H9 (cell line): ENCODE measurements around the gene ZNF613. TPM values are rescaled to one million over a fixed set of nuclear protein-coding genes. Genes with fewer than 3 reads are reported as not detected.

ENCODE experiments used
- DNase-seq: peaks from one replicate; pipeline ENCODE4 v3.0.0-alpha.2; 2017
- H2AFZ ChIP-seq: one replicate; pipeline ENCODE4 v1.6.1; 2013; ENCODE audit warnings: mild to moderate bottlenecking, low read length, control low read depth, moderate library complexity
- H2AK5ac ChIP-seq: 2 replicates; pipeline ENCODE4 v1.6.1; 2013; ENCODE audit warnings: low read length, control low read depth, mixed read lengths; ENCODE audit not compliant: insufficient read length
- H2BK120ac ChIP-seq: one replicate; pipeline ENCODE4 v1.6.1; 2013; ENCODE audit warnings: low read depth, mild to moderate bottlenecking, low read length, control low read depth, inconsistent platforms; ENCODE audit not compliant: poor library complexity, severe bottlenecking
- H2BK12ac ChIP-seq: 2 replicates; pipeline ENCODE4 v1.6.1; 2013; ENCODE audit warnings: low read length, control low read depth, mixed read lengths, low read depth; ENCODE audit not compliant: insufficient read length
- H2BK15ac ChIP-seq: 2 replicates; pipeline ENCODE4 v1.6.1; 2013; ENCODE audit warnings: low read depth, low read length, control low read depth
- H2BK20ac ChIP-seq: one replicate; pipeline ENCODE4 v1.6.1; 2013; ENCODE audit warnings: low read depth, mild to moderate bottlenecking, low read length, control low read depth, inconsistent platforms; ENCODE audit not compliant: poor library complexity, severe bottlenecking
- H2BK5ac ChIP-seq: 2 replicates; pipeline ENCODE4 v1.6.1; 2013; ENCODE audit warnings: low read length, control low read depth, mixed read lengths; ENCODE audit not compliant: insufficient read length
- H3K14ac ChIP-seq: 2 replicates; pipeline ENCODE4 v1.6.1; 2013; ENCODE audit warnings: low read length, control low read depth; ENCODE audit not compliant: insufficient read depth
- H3K18ac ChIP-seq: 2 replicates; pipeline ENCODE4 v1.6.1; 2013; ENCODE audit warnings: low read depth, mild to moderate bottlenecking, mixed read lengths, low read length, control low read depth; ENCODE audit not compliant: insufficient read length
- H3K23ac ChIP-seq: 2 replicates; pipeline ENCODE4 v1.6.1; 2013; ENCODE audit warnings: low read length, control low read depth, mixed read lengths, low read depth; ENCODE audit not compliant: insufficient read length
- H3K23me2 ChIP-seq: 2 replicates; pipeline ENCODE4 v1.6.1; 2013; ENCODE audit warnings: low read depth, mild to moderate bottlenecking, mixed read lengths, low read length, control low read depth; ENCODE audit not compliant: insufficient read length, poor library complexity, severe bottlenecking
- H3K27ac ChIP-seq: 2 replicates; pipeline ENCODE4 v1.5.1; 2013; ENCODE audit warnings: low read length, control low read depth, mixed read lengths, low read depth; ENCODE audit not compliant: insufficient read length
- H3K27me3 ChIP-seq: 2 replicates; pipeline ENCODE4 v1.6.1; 2013; ENCODE audit warnings: low read length, control low read depth, inconsistent platforms; ENCODE audit not compliant: insufficient read depth
- H3K4ac ChIP-seq: 2 replicates; pipeline ENCODE4 v1.6.1; 2013; ENCODE audit warnings: low read depth, mild to moderate bottlenecking, control low read depth, inconsistent platforms, low read length, moderate library complexity
- H3K4me1 ChIP-seq: 2 replicates; pipeline ENCODE4 v1.6.1; 2013; ENCODE audit warnings: low read length, control low read depth, inconsistent platforms; ENCODE audit not compliant: insufficient read depth
- H3K4me2 ChIP-seq: 2 replicates; pipeline ENCODE4 v1.6.1; 2013; ENCODE audit warnings: low read length, control low read depth, mixed read lengths; ENCODE audit not compliant: insufficient read length, insufficient read depth
- H3K56ac ChIP-seq: 2 replicates; pipeline ENCODE4 v1.6.1; 2013; ENCODE audit warnings: low read depth, mild to moderate bottlenecking, mixed read lengths, low read length, control low read depth; ENCODE audit not compliant: insufficient read length
- H3K79me1 ChIP-seq: 2 replicates; pipeline ENCODE4 v1.6.1; 2013; ENCODE audit warnings: low read depth, mild to moderate bottlenecking, moderate library complexity, low read length, control low read depth, inconsistent platforms; ENCODE audit not compliant: insufficient read depth, poor library complexity, severe bottlenecking
- H3K79me2 ChIP-seq: 2 replicates; pipeline ENCODE4 v1.6.1; 2013; ENCODE audit warnings: low read length, control low read depth, inconsistent platforms; ENCODE audit not compliant: insufficient read depth
- H3K9ac ChIP-seq: 2 replicates; pipeline ENCODE4 v1.6.1; 2013; ENCODE audit warnings: low read length, control low read depth, mixed read lengths; ENCODE audit not compliant: insufficient read length; ENCODE audit errors: extremely low read depth
- H3K9me3 ChIP-seq: one replicate; pipeline ENCODE4 v1.6.1; 2013; ENCODE audit warnings: low read depth, low read length, inconsistent platforms; ENCODE audit not compliant: control insufficient read depth
- H3T11ph ChIP-seq: one replicate; pipeline ENCODE4 v1.6.1; 2013; ENCODE audit warnings: mild to moderate bottlenecking, low read length, control low read depth, inconsistent platforms
- H4K20me1 ChIP-seq: one replicate; pipeline ENCODE4 v1.6.1; 2013; ENCODE audit not compliant: control insufficient read depth, insufficient read length, insufficient read depth
- H4K5ac ChIP-seq: 2 replicates; pipeline ENCODE4 v1.6.1; 2013; ENCODE audit warnings: low read depth, mild to moderate bottlenecking, mixed read lengths, low read length, control low read depth; ENCODE audit not compliant: insufficient read length
- H4K8ac ChIP-seq: replicated peaks from 2 replicates; pipeline ENCODE4 v1.6.1; 2013; ENCODE audit warnings: low read length, control low read depth, mixed read lengths, low read depth; ENCODE audit not compliant: insufficient read length
- H4K91ac ChIP-seq: 2 replicates; pipeline ENCODE4 v1.6.1; 2013; ENCODE audit warnings: low read depth, mild to moderate bottlenecking, moderate library complexity, mixed read lengths, low read length, control low read depth; ENCODE audit not compliant: insufficient read length
- H3K27ac Mint-ChIP-seq, 3 experiments: 2 replicates in 2 of 3; 3 replicates in 1 of 3; pipeline ENCODE4 v1.8.0; 2020 to 2021; ENCODE audit warnings: mixed read lengths in 3 of 3, mild to moderate bottlenecking in 1 of 3, moderate library complexity in 1 of 3
- H3K27me3 Mint-ChIP-seq: 2 replicates; pipeline ENCODE4 v1.8.0; 2021; ENCODE audit warnings: low read depth, mild to moderate bottlenecking, moderate library complexity, mixed read lengths
- H3K36me3 Mint-ChIP-seq, 3 experiments: 2 replicates in 2 of 3; 3 replicates in 1 of 3; pipeline ENCODE4 v1.8.0; 2020 to 2021; ENCODE audit warnings: low read depth in 3 of 3, mixed read lengths in 3 of 3; ENCODE audit not compliant: insufficient read depth in 1 of 3
- H3K4me1 Mint-ChIP-seq, 2 experiments: 2 replicates each; pipeline ENCODE4 v1.8.0; 2020; ENCODE audit warnings: mixed read lengths in 2 of 2
- H3K4me3 Mint-ChIP-seq, 2 experiments: 2 replicates in 1 of 2; 3 replicates in 1 of 2; pipeline ENCODE4 v1.8.0; 2020 to 2021; ENCODE audit warnings: mild to moderate bottlenecking in 2 of 2, mixed read lengths in 2 of 2, moderate library complexity in 1 of 2
- H3K9me3 Mint-ChIP-seq, 2 experiments: 2 replicates in 1 of 2; 3 replicates in 1 of 2; pipeline ENCODE4 v1.8.0; 2020; ENCODE audit warnings: mild to moderate bottlenecking in 2 of 2, mixed read lengths in 2 of 2, moderate library complexity in 1 of 2
- WGBS: extraction: QIAGEN DNeasy Blood & Tissue Kit; methylation state at CpG from one replicate; pipeline ENCODE4 v1.1.7; 2013; ENCODE audit warnings: missing lambda C conversion rate, low lambda C conversion rate, mixed read lengths; ENCODE audit not compliant: insufficient read length; ENCODE audit errors: extremely low coverage; 5-methylcytosine and 5-hydroxymethylcytosine counted together
- total RNA-seq: library from RNA; stranded (reverse); gene quantifications from 2 replicates; pipeline ENCODE4 v1.2.1, GENCODE V29; 2021
- TF ChIP-seq, protein P1 (sequence below): fragments of 200-600 bp; sonication (generic); conservative IDR thresholded peaks from 3 replicates; pipeline ENCODE4 v1.8.0; 2021; ENCODE audit warnings: antibody characterized with exemption, mild to moderate bottlenecking

The ZNF613 gene
- total RNA-seq, 1 experiment from 2014 or later = 20.6 TPM

DNA sequence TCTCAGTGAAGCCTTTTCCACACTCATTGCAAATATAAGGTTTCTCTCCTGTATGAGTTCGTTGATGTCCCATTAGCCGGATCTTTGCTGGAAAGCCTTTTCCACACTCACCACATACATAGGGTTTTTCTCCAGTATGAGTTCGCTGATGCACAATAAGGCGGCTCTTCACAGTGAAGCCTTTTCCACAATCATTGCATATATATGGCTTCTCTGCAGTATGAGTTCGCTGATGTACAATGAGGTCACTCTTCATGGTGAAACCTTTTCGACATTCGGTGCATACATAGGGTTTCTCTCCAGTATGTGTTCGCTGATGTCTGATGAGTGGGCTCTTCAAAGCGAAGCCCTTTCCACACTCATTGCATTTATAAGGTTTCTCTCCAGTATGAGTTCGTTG is 66.2 kb downstream of the ZNF613 start:
- Histone ChIP-seq H4K20me1 (no peaks in the 10 kb centered on the region), H3K4me1 (no peaks in the 10 kb centered on the region), H4K8ac (no peak overlapping the region), H3K14ac (no peak overlapping the region), H3K79me2 (no peaks in the 10 kb centered on the region), H2BK12ac (no peak overlapping the region), H3K56ac (no peak overlapping the region), H2BK20ac (no peak overlapping the region), H3K23me2 (no peaks in the 10 kb centered on the region), H3K23ac (no peak overlapping the region), H3K9ac (no peak overlapping the region), H3K79me1 (no peaks in the 10 kb centered on the region), H2BK120ac (no peak overlapping the region), H4K5ac (no peak overlapping the region), H2AFZ (no peak overlapping the region), H2AK5ac (no peak overlapping the region), H3K18ac (no peak overlapping the region), H3K9me3 (peaks cover 63% of the 10 kb centered on the region), H3K27me3 (no peaks in the 10 kb centered on the region), H2BK15ac (no peak overlapping the region), H3K27ac (no peak overlapping the region), H3T11ph (no peak overlapping the region), H2BK5ac (no peak overlapping the region), H3K4me2 (no peak overlapping the region), H3K4ac (no peak overlapping the region), H4K91ac (no peak overlapping the region)
- H3K9me3 Mint-ChIP-seq = peaks cover 91 to 92% of the 10 kb centered on the region in 2 experiments
- peaks cover 70 to 82% (median 78%) of the 10 kb centered on the region in 3 experiments for H3K36me3 Mint-ChIP-seq
- no peak overlapping the region for H3K27ac Mint-ChIP-seq
- no peaks in the 10 kb centered on the region; the same call in 1 of the 2 replicates for H3K27me3 Mint-ChIP-seq
- no CpG with 5 or more reads among the region's 10 CpGs for WGBS
- DNase-seq = no peak
- no peaks in the 10 kb centered on the region for H3K4me1 Mint-ChIP-seq
- no peak overlapping the region for H3K4me3 Mint-ChIP-seq
- TF ChIP-seq, protein P1, sequence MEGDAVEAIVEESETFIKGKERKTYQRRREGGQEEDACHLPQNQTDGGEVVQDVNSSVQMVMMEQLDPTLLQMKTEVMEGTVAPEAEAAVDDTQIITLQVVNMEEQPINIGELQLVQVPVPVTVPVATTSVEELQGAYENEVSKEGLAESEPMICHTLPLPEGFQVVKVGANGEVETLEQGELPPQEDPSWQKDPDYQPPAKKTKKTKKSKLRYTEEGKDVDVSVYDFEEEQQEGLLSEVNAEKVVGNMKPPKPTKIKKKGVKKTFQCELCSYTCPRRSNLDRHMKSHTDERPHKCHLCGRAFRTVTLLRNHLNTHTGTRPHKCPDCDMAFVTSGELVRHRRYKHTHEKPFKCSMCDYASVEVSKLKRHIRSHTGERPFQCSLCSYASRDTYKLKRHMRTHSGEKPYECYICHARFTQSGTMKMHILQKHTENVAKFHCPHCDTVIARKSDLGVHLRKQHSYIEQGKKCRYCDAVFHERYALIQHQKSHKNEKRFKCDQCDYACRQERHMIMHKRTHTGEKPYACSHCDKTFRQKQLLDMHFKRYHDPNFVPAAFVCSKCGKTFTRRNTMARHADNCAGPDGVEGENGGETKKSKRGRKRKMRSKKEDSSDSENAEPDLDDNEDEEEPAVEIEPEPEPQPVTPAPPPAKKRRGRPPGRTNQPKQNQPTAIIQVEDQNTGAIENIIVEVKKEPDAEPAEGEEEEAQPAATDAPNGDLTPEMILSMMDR = no peak
